HCT116 (cell line): ENCODE measurements around the gene PLCL2.

Source experiments
- CTCF ChIP-seq, 3 experiments: fragments of 200-600 bp in 1 of 3; sonication (generic) in 1 of 3; IDR thresholded peaks in 2 of 3; conservative IDR thresholded peaks in 1 of 3; 2 replicates each; pipeline ENCODE4 v1.5.1; 2012 to 2017; ENCODE audit warnings: low read depth in 2 of 3, low read length in 2 of 3, antibody characterized with exemption in 1 of 3, borderline replicate concordance in 1 of 3, control low read depth in 1 of 3, mild to moderate bottlenecking in 1 of 3, mixed read lengths in 1 of 3, mixed run types in 1 of 3, moderate library complexity in 1 of 3; ENCODE audit not compliant: insufficient read depth in 1 of 3
- EZH2phosphoT487 ChIP-seq: fragments of 200-600 bp; IDR thresholded peaks from 2 replicates; pipeline ENCODE4 v1.6.1; 2018; ENCODE audit warnings: antibody characterized with exemption, borderline replicate concordance
- JUND ChIP-seq: IDR thresholded peaks from 2 replicates; pipeline ENCODE4 v1.6.1; 2012
- POLR2A ChIP-seq: IDR thresholded peaks from 2 replicates; pipeline ENCODE4 v1.7.0; 2011; ENCODE audit warnings: borderline replicate concordance; ENCODE audit not compliant: insufficient read depth, insufficient read length; ENCODE audit errors: extremely low read depth
- REST ChIP-seq: IDR thresholded peaks from 2 replicates; pipeline ENCODE4 v1.6.1; 2012; ENCODE audit warnings: low read depth

- TF ChIP-seq CTCF (IDR thresholded peaks at IDR 0.05 in 2 of 3, conservative IDR thresholded peaks at IDR 0.05 in 1 of 3; ENCODE audit: borderline replicate concordance in 1 of 3, insufficient read depth in 1 of 3, low read depth in 2 of 3, low read length in 2 of 3): no peak
- TF ChIP-seq REST: no peak
- no peak for TF ChIP-seq POLR2A
- TF ChIP-seq EZH2phosphoT487: no peak
- TF ChIP-seq JUND: no peak
Observed at GRCh38 chr3:17028363-17028762, 143.6 kb downstream of the PLCL2 start.
